GM21528 (cell line): ENCODE measurements around the gene NTN4.
"Not testable (repeated sequence)": the region's sequence is repeated elsewhere in the genome, so short reads cannot be mapped to it uniquely, and the experiment has no call there.

Source experiments
- ATAC-seq: cut with Tn5 transposase; IDR thresholded peaks from one replicate; pipeline ENCODE4 v1.9.1; 2021; ENCODE audit warnings: mild to moderate bottlenecking, moderate library complexity; ENCODE audit not compliant: unreplicated experiment, low FRiP score

The NTN4 gene

GRCh38 chr12:95674163-95674562, 116.4 kb downstream of the NTN4 start:
- no peak for ATAC-seq

- ATAC-seq, result no peak
These were observed 117.0 kb downstream of the NTN4 start for GRCh38 chr12:95673576-95673975.

- ATAC-seq, result no peak
These were observed 118.4 kb downstream of the NTN4 start for GRCh38 chr12:95672166-95672565.

- ATAC-seq, result no peak
These were observed 119.3 kb downstream of the NTN4 start for GRCh38 chr12:95671265-95671664.

GRCh38 chr12:95663525-95663924, 127.0 kb downstream of the NTN4 start:
- ATAC-seq, result no peak

- no peak for ATAC-seq
These were observed 129.2 kb downstream of the NTN4 start for GRCh38 chr12:95661360-95661759.

- no peak for ATAC-seq
These were observed 132.2 kb downstream of the NTN4 start for GRCh38 chr12:95658386-95658785.

- not testable (repeated sequence) for ATAC-seq
These were observed 135.9 kb downstream of the NTN4 start for GRCh38 chr12:95654665-95655064.

GRCh38 chr12:95653771-95654546, 136.6 kb downstream of the NTN4 start:
- no peak for ATAC-seq

GRCh38 chr12:95651681-95652080, 138.9 kb downstream of the NTN4 start:
- no peak for ATAC-seq

GRCh38 chr12:95648990-95649791, 141.4 kb downstream of the NTN4 start:
- no peak for ATAC-seq

GRCh38 chr12:95646781-95647190, 143.8 kb downstream of the NTN4 start:
- ATAC-seq, result no peak

- no peak for ATAC-seq
These were observed 147.3 kb downstream of the NTN4 start for GRCh38 chr12:95643256-95643655.

- ATAC-seq, result no peak
These were observed 148.0 kb downstream of the NTN4 start for GRCh38 chr12:95642583-95642982.

GRCh38 chr12:95641299-95641952, 149.1 kb downstream of the NTN4 start:
- no peak for ATAC-seq

GRCh38 chr12:95640516-95640915, 150.0 kb downstream of the NTN4 start:
- no peak for ATAC-seq

- ATAC-seq, result no peak
These were observed 153.0 kb downstream of the NTN4 start for GRCh38 chr12:95637471-95638155.

- ATAC-seq, result no peak
These were observed 153.6 kb downstream of the NTN4 start for GRCh38 chr12:95637010-95637409.

GRCh38 chr12:95634622-95635621, 155.6 kb downstream of the NTN4 start:
- ATAC-seq, result no peak
